Measurements from ENCODE around the gene NR1I2.

Gene NR1I2

GRCh38 chr3:119825820-119826219, 43.9 kb downstream of the NR1I2 start:
- no peak for DNase-seq

DNA sequence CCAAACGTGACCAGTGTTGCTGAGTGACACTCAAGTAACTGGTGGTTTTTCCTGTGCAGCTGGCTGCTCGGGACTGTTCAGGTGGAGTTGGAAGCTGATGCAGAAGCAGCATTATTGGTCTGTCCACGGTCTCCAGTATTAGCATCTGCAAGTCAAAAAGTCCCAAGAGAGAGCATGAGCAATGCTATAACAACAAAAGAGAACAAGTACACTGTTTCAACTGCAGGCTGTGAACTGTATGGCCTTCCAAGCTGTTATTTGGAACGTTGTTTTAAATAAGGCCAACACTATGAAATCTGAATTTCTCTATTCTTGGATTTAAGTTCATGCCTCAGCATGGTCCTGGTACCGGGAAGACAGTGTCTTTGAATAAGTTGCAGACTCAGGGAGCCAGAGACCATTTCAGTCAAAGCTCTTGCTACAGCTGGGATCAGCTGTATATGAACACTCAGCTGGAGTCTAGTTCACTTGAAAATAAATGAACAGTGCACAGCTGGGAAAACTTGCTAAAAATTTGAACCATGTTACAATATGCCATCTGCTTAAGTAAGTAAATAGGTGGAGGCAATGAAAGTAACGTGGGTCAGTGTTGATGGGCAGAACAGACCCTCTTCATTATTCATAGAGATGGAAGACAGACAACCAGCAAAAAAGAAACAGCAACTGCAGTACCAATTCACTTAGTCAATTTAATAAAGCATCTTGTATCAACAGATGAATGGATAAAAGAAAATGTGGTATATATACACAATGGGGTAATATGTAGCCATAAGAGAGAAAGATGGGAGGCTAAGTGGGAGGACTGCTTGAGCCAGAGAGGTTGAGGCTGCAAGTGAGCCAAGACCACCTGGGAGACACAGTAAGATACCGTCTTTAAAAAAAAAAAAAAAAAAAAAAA, 45.1 kb downstream of the NR1I2 start:
- no peak for DNase-seq

GRCh38 chr3:119829420-119829819, 47.5 kb downstream of the NR1I2 start:
- no peak for DNase-seq

DNA sequence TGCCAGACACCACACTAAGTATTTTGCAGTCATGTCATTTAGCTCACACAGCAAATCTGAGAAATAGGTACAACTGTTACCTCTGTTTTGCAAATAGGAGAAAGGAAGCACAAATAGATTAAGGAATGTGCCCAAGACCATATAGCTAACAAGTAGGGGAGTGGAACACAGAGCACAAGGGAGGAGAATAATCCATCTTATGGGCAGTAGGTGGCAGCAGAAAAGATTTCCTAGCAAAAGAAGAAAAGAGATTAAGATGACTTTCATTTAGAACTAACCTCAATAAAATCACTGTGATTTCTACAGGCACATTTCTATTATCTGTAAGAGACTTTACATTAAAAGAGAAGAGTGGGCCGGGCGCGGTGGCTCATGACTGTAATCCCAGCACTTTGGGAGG, 49.1 kb downstream of the NR1I2 start:
- no peak for DNase-seq

DNA sequence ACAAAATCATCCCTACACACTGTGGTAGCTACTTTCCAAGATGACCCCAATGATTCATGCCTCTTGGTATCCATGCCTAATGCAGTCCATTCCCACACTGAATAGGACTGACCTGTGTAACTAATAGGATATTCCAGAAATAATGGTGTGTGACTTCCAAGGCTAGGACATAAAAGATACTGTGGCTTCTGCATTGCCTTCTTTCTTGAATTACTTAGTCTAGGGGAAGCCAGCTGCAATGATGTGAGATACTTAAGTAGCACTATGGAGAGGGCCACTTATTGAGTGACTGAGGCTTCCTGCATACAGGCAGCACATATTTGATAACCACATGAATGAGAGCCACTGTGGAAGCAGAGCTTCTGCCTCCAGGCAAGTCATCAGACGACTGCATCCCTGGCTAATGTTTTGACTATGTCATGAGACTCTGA, 50.1 kb downstream of the NR1I2 start:
- DNase-seq = no peak

- no peak for DNase-seq
Measured at GRCh38 chr3:119834754-119835370, 53.0 kb downstream of the NR1I2 start.

DNA sequence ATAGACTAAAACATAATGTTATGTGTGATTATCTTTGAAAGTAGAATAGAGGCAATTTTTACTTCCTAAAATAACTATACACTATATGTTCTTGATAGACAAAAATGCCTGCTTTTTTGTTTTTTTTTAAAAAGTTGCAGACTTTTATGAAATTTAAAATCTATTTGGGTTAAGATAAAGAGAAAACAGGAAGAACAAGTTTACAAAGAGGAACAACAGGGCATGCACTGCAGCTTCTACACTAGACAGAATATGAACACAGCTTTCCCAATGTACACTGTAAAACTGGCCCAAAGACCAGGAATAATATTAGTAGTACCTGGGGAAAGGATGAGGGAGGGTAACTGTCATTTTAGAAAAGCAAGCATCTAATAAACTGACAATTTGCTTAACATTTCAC, 53.7 kb downstream of the NR1I2 start:
- no peak for DNase-seq

- no peak for DNase-seq
Measured at GRCh38 chr3:119841808-119842471, 60.0 kb downstream of the NR1I2 start.

GRCh38 chr3:119849126-119849525, 67.2 kb downstream of the NR1I2 start:
- DNase-seq = no peak

DNA sequence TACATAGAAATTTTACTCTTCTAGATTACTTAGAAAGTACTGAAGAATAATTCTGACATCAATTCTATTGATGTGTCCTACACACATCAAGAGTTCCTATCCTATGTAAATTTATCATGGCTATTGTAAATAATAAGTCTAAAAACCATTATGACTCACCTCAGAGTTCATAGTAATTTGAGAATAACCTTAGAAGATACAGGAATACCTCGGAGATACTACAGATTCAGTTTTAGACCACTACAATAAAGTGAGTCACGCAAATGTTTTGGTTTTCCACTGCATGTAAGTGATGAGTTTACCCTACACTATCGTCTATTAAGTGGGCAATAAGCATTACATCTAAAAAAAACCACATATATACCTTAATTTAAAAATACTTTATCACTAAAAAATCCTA, 74.8 kb downstream of the NR1I2 start:
- DNase-seq = no peak

DNA sequence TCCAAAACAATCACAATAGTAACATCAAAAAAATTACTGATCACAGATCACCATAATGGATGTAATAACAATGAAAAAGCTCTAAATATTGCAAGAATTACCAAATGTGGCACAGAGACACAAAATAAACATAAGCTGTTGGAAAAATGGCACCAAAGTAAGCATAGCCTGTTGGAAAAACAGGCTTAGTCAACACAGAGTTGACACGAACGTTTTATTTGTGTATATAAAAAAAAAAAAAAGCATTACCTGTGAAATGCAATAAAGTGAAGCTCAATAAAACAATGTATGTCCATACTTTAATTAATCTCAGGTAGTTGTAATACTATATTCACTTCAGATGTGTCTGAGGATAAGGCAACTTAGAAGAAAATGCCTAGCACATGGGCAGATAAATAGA, 77.1 kb downstream of the NR1I2 start:
- DNase-seq = no peak

- no peak for DNase-seq
Measured at GRCh38 chr3:119859728-119860127, 77.8 kb downstream of the NR1I2 start.

DNA sequence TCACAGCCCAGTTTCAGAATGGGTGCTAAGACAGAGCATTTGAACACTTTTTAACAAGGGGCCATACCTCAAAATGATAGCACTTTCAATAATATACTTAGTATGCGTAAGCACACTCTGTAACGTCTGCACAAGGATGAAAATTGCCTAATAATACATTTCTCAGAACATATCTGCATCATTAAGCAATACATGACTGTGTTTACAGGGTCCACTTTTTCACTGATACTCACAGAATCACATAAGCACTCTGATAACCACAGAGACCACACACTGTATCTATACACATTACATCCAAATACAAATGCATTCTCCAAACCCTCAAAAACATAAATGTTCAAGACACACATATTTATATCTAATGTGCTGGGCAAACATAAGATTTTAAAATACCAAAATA, 79.8 kb downstream of the NR1I2 start:
- DNase-seq = no peak

- no peak for DNase-seq
Measured at GRCh38 chr3:119862616-119863015, 80.7 kb downstream of the NR1I2 start.

DNA sequence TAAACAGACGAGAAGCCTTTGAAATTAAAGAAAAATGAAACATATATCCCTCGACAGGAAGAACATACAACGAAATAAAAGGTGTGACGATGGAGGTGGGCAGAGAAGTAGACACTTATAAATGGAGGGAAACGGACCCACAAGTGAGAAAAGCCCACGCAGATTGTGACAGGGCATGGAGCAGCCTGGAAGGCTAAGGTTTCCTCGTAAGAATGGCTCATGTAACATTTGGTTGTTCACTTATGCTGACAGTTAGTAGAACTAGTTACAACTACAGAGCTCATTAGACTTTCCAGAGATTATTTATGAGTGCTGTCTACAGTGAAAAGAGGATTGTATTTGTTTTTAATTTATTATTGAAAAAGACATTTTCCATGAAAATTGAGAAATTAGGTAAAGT, 82.6 kb downstream of the NR1I2 start:
- no peak for DNase-seq
